Liver (tissue), 9 donors: ENCODE data around the gene MRGPRX4. TPM values are rescaled to one million over a fixed set of nuclear protein-coding genes. Genes with fewer than 3 reads are reported as not detected.
"Not testable (repeated sequence)": the region's sequence is repeated elsewhere in the genome, so short reads cannot be mapped to it uniquely, and the experiment has no call there.

Source experiments
- DNase-seq: peaks from one replicate; pipeline ENCODE4 v3.0.0-alpha.2; 2017; ENCODE audit warnings: low spot score
- H3K27ac ChIP-seq, 2 donors: one replicate each; pipeline ENCODE4 v1.7.0; 2013; ENCODE audit warnings: inconsistent platforms in 2 of 2, low read length in 2 of 2, control low read depth in 1 of 2, low read depth in 1 of 2, mild to moderate bottlenecking in 1 of 2
- H3K27me3 ChIP-seq, 4 donors: one replicate each; pipeline versions ENCODE4 v1.6.1 to v1.7.0; 2013; ENCODE audit warnings: low read length in 3 of 4, inconsistent platforms in 1 of 4, mild to moderate bottlenecking in 1 of 4, moderate library complexity in 1 of 4; ENCODE audit not compliant: control insufficient read depth in 4 of 4, insufficient read depth in 4 of 4
- H3K36me3 ChIP-seq, 4 donors: one replicate each; pipeline versions ENCODE4 v1.6.1 to v1.7.0; 2013; ENCODE audit warnings: low read length in 3 of 4, mild to moderate bottlenecking in 3 of 4, low read depth in 1 of 4, moderate library complexity in 1 of 4; ENCODE audit not compliant: control insufficient read depth in 4 of 4, insufficient read depth in 3 of 4
- H3K4me1 ChIP-seq, 4 donors: one replicate each; pipeline versions ENCODE4 v1.6.1 to v1.7.0; 2013; ENCODE audit warnings: low read length in 3 of 4, mild to moderate bottlenecking in 3 of 4, moderate library complexity in 1 of 4; ENCODE audit not compliant: control insufficient read depth in 4 of 4, insufficient read depth in 4 of 4
- H3K4me3 ChIP-seq, 3 donors: one replicate each; pipeline versions ENCODE4 v1.6.1 to v1.7.0; 2013; ENCODE audit warnings: low read length in 3 of 3, control low read depth in 1 of 3, low read depth in 1 of 3, mild to moderate bottlenecking in 1 of 3
- H3K9ac ChIP-seq, 2 donors: one replicate each; pipeline ENCODE4 v1.7.0; 2013; ENCODE audit warnings: low read length in 2 of 2, mild to moderate bottlenecking in 2 of 2, moderate library complexity in 2 of 2, control low read depth in 1 of 2, low read depth in 1 of 2
- H3K9me3 ChIP-seq, 4 donors: one replicate each; pipeline versions ENCODE4 v1.6.1 to v1.7.0; 2013; ENCODE audit warnings: low read length in 3 of 4; ENCODE audit not compliant: control insufficient read depth in 4 of 4
- EGR1 ChIP-seq, 2 donors: IDR thresholded peaks; 2 replicates each; pipeline ENCODE4 v1.6.1; 2016 to 2018; ENCODE audit warnings: antibody characterized with exemption in 2 of 2, low read depth in 2 of 2
- FOXA1 ChIP-seq: IDR thresholded peaks from 2 replicates; pipeline ENCODE4 v1.6.1; 2016; ENCODE audit warnings: antibody characterized with exemption
- FOXA2 ChIP-seq: IDR thresholded peaks from 2 replicates; pipeline ENCODE4 v1.6.1; 2016; ENCODE audit warnings: antibody characterized with exemption
- HNF4A ChIP-seq, 2 donors: conservative IDR thresholded peaks; 2 replicates each; pipeline ENCODE4 v1.6.1; 2016; ENCODE audit warnings: antibody characterized with exemption in 2 of 2, mild to moderate bottlenecking in 2 of 2
- HNF4G ChIP-seq: IDR thresholded peaks from 2 replicates; pipeline ENCODE4 v1.6.1; 2016; ENCODE audit warnings: antibody characterized with exemption
- JUND ChIP-seq, 2 donors: IDR thresholded peaks; 2 replicates each; pipeline ENCODE4 v1.6.1; 2016; ENCODE audit warnings: antibody characterized with exemption in 2 of 2
- RAD21 ChIP-seq, 2 donors: IDR thresholded peaks; 2 replicates each; pipeline ENCODE4 v1.6.1; 2016; ENCODE audit warnings: antibody characterized with exemption in 2 of 2, mild to moderate bottlenecking in 2 of 2
- RXRA ChIP-seq, 2 donors: IDR thresholded peaks; 2 replicates each; pipeline ENCODE4 v1.6.1; 2017 to 2018; ENCODE audit warnings: antibody characterized with exemption in 2 of 2, mild to moderate bottlenecking in 1 of 2
- SP1 ChIP-seq: IDR thresholded peaks from 2 replicates; pipeline ENCODE4 v1.6.1; 2018; ENCODE audit warnings: antibody characterized with exemption, mild to moderate bottlenecking
- TAF1 ChIP-seq: conservative IDR thresholded peaks from 2 replicates; pipeline ENCODE4 v1.6.1; 2016; ENCODE audit warnings: antibody characterized with exemption, mild to moderate bottlenecking
- YY1 ChIP-seq: IDR thresholded peaks from 2 replicates; pipeline ENCODE4 v1.6.1; 2016; ENCODE audit warnings: antibody characterized with exemption, mild to moderate bottlenecking
- WGBS: extraction: QIAGEN DNeasy Blood & Tissue Kit; methylation state at CpG from one replicate; pipeline ENCODE4 v1.1.7; 2013; 5-methylcytosine and 5-hydroxymethylcytosine counted together
- polyA plus RNA-seq, 2 donors: library from polyadenylated mRNA; stranded (reverse) in 1 of 2; unstranded in 1 of 2; fragments of 200-250 nt in 1 of 2; fragments of >200 nt in 1 of 2; fragmentation: Nextera tagmentation in 1 of 2; extraction: Ambion mirVana in 1 of 2; gene quantifications; one replicate each; pipeline versions ENCODE4 v1.2.1 to v1.2.3, GENCODE V29; 2013 to 2015
- total RNA-seq, 2 donors: library from RNA; depleted of rRNA; stranded (reverse); fragments of >200 nt; gene quantifications; one replicate each; pipeline ENCODE4 v1.2.3, GENCODE V29; 2014
- TF ChIP-seq, protein P1 (sequence below): IDR thresholded peaks from 2 replicates; pipeline ENCODE4 v1.6.1; 2016; ENCODE audit warnings: antibody characterized with exemption, mild to moderate bottlenecking
- TF ChIP-seq, protein P2 (sequence below): IDR thresholded peaks from 2 replicates; pipeline ENCODE4 v1.6.1; 2016; ENCODE audit warnings: antibody characterized with exemption
- TF ChIP-seq, protein P3 (sequence below): IDR thresholded peaks from 2 replicates; pipeline ENCODE4 v1.6.1; 2016; ENCODE audit warnings: antibody characterized with exemption
- TF ChIP-seq, protein P4 (sequence below): fragments of 150-350 bp; IDR thresholded peaks from 2 replicates; pipeline ENCODE4 v1.5.1; 2017; ENCODE audit warnings: improper control_type of control experiment, low read depth, low read length; ENCODE audit not compliant: missing input control
- donor health status: healthy.
- donor health status: healthy.
- donor health status: healthy.
- donor health status: healthy.
- donor health status: healthy.

The MRGPRX4 gene
- total and polyA plus RNA-seq, 4 donors = not detected

DNA sequence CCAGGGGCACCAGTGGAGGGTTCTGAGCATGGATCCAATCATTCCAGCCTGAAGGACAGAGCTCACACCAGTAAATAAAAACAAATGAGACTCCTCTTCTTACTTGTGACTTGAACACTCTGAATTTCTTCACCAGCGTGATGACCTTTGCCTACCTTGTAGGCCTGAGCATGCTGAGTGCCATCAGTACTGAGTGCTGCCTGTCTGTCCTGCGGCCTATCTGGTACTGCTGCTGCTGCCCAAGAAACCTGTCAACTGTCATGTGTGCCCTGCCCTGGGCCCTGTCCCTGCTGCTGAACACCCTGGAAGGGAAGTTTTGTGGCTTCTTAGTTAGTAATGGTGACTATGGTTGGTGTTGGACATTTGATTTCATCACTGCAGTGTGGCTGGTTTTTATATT is 23.9 kb downstream of the MRGPRX4 start:
- no peak overlapping the region for H3K9ac ChIP-seq
- H3K27ac ChIP-seq = no peak overlapping the region
- no peaks in the 10 kb centered on the region for H3K4me1 ChIP-seq
- no peak for DNase-seq
- H3K9me3 ChIP-seq = no peaks in the 10 kb centered on the region
- no peaks in the 10 kb centered on the region for H3K36me3 ChIP-seq
- no peaks in the 10 kb centered on the region for H3K27me3 ChIP-seq
- H3K4me3 ChIP-seq = no peak overlapping the region
- TF ChIP-seq TAF1 = no peak
- TF ChIP-seq, protein P1, sequence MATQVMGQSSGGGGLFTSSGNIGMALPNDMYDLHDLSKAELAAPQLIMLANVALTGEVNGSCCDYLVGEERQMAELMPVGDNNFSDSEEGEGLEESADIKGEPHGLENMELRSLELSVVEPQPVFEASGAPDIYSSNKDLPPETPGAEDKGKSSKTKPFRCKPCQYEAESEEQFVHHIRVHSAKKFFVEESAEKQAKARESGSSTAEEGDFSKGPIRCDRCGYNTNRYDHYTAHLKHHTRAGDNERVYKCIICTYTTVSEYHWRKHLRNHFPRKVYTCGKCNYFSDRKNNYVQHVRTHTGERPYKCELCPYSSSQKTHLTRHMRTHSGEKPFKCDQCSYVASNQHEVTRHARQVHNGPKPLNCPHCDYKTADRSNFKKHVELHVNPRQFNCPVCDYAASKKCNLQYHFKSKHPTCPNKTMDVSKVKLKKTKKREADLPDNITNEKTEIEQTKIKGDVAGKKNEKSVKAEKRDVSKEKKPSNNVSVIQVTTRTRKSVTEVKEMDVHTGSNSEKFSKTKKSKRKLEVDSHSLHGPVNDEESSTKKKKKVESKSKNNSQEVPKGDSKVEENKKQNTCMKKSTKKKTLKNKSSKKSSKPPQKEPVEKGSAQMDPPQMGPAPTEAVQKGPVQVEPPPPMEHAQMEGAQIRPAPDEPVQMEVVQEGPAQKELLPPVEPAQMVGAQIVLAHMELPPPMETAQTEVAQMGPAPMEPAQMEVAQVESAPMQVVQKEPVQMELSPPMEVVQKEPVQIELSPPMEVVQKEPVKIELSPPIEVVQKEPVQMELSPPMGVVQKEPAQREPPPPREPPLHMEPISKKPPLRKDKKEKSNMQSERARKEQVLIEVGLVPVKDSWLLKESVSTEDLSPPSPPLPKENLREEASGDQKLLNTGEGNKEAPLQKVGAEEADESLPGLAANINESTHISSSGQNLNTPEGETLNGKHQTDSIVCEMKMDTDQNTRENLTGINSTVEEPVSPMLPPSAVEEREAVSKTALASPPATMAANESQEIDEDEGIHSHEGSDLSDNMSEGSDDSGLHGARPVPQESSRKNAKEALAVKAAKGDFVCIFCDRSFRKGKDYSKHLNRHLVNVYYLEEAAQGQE = no peak
- WGBS = 96% methylated on average over 2 of the region's 2 CpGs

DNA sequence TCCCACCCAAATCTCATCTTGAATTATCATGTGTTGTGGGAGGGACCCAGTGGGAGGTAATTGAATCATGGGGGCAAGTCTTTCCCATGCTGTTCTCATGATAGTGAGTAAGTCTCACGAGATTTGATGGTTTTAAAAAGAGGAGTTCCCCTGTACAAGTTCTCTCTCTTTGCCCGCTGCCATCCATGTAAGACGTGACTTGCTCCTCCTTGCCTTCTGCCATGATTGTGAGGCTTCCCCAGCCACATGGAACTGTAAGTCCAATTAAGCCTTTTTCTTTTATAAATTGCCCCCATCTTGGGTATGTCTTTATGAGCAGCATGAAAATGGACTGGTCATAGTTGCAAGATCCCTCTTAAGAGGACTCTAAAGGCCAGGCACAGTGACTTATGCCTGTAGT is 25.1 kb downstream of the MRGPRX4 start:
- H3K27me3 ChIP-seq, H3K36me3 ChIP-seq: not testable (repeated sequence)
- 69% methylated on average over 3 of the region's 3 CpGs for WGBS

DNA sequence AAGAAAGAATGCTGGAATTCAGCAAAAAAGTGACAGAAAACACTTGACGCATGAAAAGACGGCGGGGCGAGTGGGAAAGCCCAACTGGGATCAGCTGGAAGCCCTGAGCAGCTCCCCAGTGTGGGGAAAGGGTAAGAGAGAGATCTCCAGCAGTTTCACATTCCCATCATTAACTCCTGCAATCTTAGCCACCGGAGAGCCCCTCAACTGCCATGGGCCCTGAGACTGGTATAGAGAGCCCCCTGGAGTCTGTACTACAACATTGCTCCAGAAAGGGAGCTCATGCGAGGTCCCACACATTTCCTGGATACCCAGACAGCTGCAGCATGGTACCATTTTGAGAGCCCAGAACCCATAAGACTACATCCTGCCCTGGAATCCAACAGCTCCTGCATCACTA is 31.1 kb downstream of the MRGPRX4 start:
- Histone ChIP-seq H3K36me3 (no peaks in the 10 kb centered on the region), H3K9ac (no peak overlapping the region), H3K9me3 (no peaks in the 10 kb centered on the region), H3K27ac (no peak overlapping the region), H3K4me3 (no peak overlapping the region), H3K4me1 (no peaks in the 10 kb centered on the region), H3K27me3 (no peaks in the 10 kb centered on the region)
- no peak for DNase-seq
- no peak for TF ChIP-seq TAF1
- peak; percentile 6 to 64 for TF ChIP-seq RAD21 (IDR thresholded peaks at IDR 0.05)
- TF ChIP-seq, protein P2, sequence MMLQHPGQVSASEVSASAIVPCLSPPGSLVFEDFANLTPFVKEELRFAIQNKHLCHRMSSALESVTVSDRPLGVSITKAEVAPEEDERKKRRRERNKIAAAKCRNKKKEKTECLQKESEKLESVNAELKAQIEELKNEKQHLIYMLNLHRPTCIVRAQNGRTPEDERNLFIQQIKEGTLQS = no peak
- no peak for TF ChIP-seq JUND (IDR thresholded peaks at IDR 0.05)
- TF ChIP-seq EGR1 (IDR thresholded peaks at IDR 0.05; ENCODE audit: low read depth in 2 of 2) = no peak
- no peak for TF ChIP-seq YY1
- TF ChIP-seq, protein P3, sequence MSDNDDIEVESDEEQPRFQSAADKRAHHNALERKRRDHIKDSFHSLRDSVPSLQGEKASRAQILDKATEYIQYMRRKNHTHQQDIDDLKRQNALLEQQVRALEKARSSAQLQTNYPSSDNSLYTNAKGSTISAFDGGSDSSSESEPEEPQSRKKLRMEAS = no peak
- TF ChIP-seq, protein P4, sequence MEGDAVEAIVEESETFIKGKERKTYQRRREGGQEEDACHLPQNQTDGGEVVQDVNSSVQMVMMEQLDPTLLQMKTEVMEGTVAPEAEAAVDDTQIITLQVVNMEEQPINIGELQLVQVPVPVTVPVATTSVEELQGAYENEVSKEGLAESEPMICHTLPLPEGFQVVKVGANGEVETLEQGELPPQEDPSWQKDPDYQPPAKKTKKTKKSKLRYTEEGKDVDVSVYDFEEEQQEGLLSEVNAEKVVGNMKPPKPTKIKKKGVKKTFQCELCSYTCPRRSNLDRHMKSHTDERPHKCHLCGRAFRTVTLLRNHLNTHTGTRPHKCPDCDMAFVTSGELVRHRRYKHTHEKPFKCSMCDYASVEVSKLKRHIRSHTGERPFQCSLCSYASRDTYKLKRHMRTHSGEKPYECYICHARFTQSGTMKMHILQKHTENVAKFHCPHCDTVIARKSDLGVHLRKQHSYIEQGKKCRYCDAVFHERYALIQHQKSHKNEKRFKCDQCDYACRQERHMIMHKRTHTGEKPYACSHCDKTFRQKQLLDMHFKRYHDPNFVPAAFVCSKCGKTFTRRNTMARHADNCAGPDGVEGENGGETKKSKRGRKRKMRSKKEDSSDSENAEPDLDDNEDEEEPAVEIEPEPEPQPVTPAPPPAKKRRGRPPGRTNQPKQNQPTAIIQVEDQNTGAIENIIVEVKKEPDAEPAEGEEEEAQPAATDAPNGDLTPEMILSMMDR = peak; percentile 12
- no peak for TF ChIP-seq SP1
- TF ChIP-seq FOXA1 = no peak
- no peak for TF ChIP-seq HNF4A (conservative IDR thresholded peaks at IDR 0.05)
- no peak for TF ChIP-seq HNF4G
- no peak for TF ChIP-seq FOXA2
- no peak for TF ChIP-seq RXRA (IDR thresholded peaks at IDR 0.05)
- WGBS = 58% methylated on average over 6 of the region's 6 CpGs

More for the DNA sequence above, 25.1 kb downstream of the MRGPRX4 start:
- not testable (repeated sequence) for DNase-seq, H3K9ac ChIP-seq, H3K9me3 ChIP-seq, H3K4me1 ChIP-seq, H3K4me3 ChIP-seq, H3K27ac ChIP-seq
